Measurements from ENCODE around the gene UBAP2. TPM values are rescaled to one million over a fixed set of nuclear protein-coding genes. Genes with fewer than 3 reads are reported as not detected.
"Not testable (repeated sequence)": the region's sequence is repeated elsewhere in the genome, so short reads cannot be mapped to it uniquely, and the experiment has no call there.

Gene UBAP2
- total RNA-seq, 1 donor from 2014 or later = 24.6 TPM

DNA sequence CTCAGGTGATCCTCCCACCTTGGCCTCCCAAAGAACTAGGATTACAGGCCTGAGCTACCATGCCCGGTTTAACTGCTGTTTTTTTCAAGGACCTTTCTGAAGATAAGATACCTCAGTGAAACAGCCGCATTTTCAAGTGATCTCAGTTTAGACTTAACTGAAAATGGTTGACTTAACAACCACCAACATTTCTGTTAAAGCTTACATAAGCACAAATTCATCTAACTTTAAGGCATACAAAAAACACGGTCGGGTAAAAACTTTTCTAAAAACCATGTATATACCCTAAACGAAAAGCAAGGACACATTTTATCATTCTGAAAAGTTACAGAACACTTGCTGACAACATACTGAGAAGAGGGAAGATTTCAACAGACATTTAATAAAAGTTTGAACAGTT lies 22.9 kb downstream of the UBAP2 start:
- no peak for TF ChIP-seq POLR2AphosphoS5 (IDR thresholded peaks at IDR 0.05; ENCODE audit: insufficient read depth in 1 of 2, low read depth in 1 of 2)
- TF ChIP-seq, protein P1, sequence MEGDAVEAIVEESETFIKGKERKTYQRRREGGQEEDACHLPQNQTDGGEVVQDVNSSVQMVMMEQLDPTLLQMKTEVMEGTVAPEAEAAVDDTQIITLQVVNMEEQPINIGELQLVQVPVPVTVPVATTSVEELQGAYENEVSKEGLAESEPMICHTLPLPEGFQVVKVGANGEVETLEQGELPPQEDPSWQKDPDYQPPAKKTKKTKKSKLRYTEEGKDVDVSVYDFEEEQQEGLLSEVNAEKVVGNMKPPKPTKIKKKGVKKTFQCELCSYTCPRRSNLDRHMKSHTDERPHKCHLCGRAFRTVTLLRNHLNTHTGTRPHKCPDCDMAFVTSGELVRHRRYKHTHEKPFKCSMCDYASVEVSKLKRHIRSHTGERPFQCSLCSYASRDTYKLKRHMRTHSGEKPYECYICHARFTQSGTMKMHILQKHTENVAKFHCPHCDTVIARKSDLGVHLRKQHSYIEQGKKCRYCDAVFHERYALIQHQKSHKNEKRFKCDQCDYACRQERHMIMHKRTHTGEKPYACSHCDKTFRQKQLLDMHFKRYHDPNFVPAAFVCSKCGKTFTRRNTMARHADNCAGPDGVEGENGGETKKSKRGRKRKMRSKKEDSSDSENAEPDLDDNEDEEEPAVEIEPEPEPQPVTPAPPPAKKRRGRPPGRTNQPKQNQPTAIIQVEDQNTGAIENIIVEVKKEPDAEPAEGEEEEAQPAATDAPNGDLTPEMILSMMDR (IDR thresholded peaks at IDR 0.05) = no peak
- TF ChIP-seq POLR2A (IDR thresholded peaks at IDR 0.05) = no peak
- H3K27me3 ChIP-seq = no peaks in the 10 kb centered on the region
- no peak overlapping the region for H3K27ac ChIP-seq
- no peak for DNase-seq (ENCODE audit: extremely low spot score in 2 of 2)
- H3K4me1 ChIP-seq = no peaks in the 10 kb centered on the region
- H3K9me3 ChIP-seq = no peaks in the 10 kb centered on the region
- no peak overlapping the region for H3K4me3 ChIP-seq
- intact Hi-C loops (cut with DNase I) = no loop called here
- H3K36me3 ChIP-seq = no peaks in the 10 kb centered on the region

GRCh38 chr9:34025062-34025461 lies 23.6 kb downstream of the UBAP2 start:
- no peaks in the 10 kb centered on the region for H3K4me1 ChIP-seq
- no peak for TF ChIP-seq POLR2AphosphoS5 (IDR thresholded peaks at IDR 0.05; ENCODE audit: insufficient read depth in 1 of 2, low read depth in 1 of 2)
- TF ChIP-seq, protein P1 (IDR thresholded peaks at IDR 0.05) = no peak
- no peak for TF ChIP-seq POLR2A (IDR thresholded peaks at IDR 0.05)
- intact Hi-C loops (cut with DNase I) = no loop called here
- no peaks in the 10 kb centered on the region for H3K9me3 ChIP-seq
- no peak overlapping the region for H3K4me3 ChIP-seq
- no peak overlapping the region for H3K27ac ChIP-seq
- DNase-seq (ENCODE audit: extremely low spot score in 2 of 2) = no peak
- no peaks in the 10 kb centered on the region for H3K36me3 ChIP-seq
- no peaks in the 10 kb centered on the region for H3K27me3 ChIP-seq

DNA sequence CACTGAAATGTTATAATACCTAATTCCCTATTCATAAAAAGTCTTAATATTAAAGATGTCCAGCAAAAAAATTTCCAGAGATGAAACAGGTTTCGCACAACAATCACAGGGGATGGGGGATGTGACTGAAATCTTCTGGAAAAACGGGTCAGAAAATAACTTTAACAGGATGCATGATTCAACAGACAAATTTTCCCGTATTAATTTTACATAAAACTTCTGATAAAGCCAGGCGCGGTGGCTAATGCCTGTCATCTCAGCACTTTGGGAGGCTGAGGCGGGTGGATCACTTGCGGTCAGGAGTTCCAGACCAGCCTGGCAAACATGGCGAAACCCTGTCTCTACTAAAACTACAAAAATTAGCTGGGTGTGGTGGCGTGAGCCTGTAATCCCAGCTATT lies 24.2 kb downstream of the UBAP2 start:
- H3K4me1 ChIP-seq; H3K36me3 ChIP-seq; H3K27ac ChIP-seq; intact Hi-C loops (cut with DNase I); H3K9me3 ChIP-seq; DNase-seq (ENCODE audit: extremely low spot score in 2 of 2); H3K27me3 ChIP-seq; H3K4me3 ChIP-seq: not testable (repeated sequence)

DNA sequence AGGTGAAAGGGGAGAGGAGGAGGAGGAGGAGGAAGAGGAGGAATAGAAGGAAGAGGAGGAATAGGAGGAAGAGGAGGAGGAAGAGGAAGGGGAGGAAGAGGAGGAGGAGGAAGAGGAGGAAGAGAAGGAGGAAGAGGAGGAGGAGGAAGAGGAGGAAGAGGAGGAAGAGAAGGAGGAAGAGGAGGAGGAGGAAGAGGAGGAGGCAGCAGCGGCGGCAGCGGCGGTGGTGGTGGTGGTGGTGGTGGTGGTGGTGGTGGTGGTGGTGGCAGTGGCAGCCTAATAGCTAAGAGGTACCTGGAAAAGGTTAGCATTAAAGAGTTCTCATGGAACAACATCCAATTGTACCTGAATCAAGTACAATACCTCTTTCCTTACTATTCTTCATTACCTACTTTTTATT lies 32.5 kb downstream of the UBAP2 start:
- no peaks in the 10 kb centered on the region for H3K4me1 ChIP-seq
- no peak overlapping the region for H3K27ac ChIP-seq
- H3K4me3 ChIP-seq = no peak overlapping the region
- H3K27me3 ChIP-seq = no peaks in the 10 kb centered on the region
- intact Hi-C loops (cut with DNase I) = no loop called here
- DNase-seq (ENCODE audit: extremely low spot score in 2 of 2) = no peak
- H3K9me3 ChIP-seq = no peaks in the 10 kb centered on the region
- TF ChIP-seq POLR2AphosphoS5 (IDR thresholded peaks at IDR 0.05; ENCODE audit: insufficient read depth in 1 of 2, low read depth in 1 of 2) (no peak), POLR2A (IDR thresholded peaks at IDR 0.05) (no peak)
- TF ChIP-seq, protein P1 (IDR thresholded peaks at IDR 0.05) = no peak
- peaks cover 0 to 6% of the 10 kb centered on the region in 2 donors for H3K36me3 ChIP-seq

DNA sequence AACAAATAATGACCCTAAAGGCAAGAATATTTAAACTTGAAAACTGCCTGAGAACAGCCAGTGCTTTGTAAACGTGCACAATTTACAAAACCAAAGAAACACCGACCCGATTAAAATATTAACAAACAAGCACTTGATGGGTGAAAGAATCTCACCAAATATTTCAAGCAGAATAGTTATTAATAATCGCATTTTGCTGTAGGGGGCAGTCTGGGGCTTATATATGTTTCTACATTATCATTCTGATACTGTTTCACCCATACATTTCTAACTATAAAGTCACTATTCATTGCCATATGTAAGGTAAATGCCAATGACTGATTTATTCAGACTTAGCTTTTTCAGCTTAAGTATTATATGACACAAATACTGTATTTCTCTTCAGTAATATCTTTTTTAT lies 37.7 kb downstream of the UBAP2 start:
- Histone ChIP-seq H3K4me1 (no peaks in the 10 kb centered on the region), H3K27me3 (no peaks in the 10 kb centered on the region), H3K9me3 (no peaks in the 10 kb centered on the region), H3K4me3 (no peak overlapping the region), H3K36me3 (peaks cover 0 to 6% of the 10 kb centered on the region in 2 donors), H3K27ac (no peak overlapping the region)
- DNase-seq (ENCODE audit: extremely low spot score in 2 of 2) = no peak
- intact Hi-C loops (cut with DNase I) = no loop called here
- TF ChIP-seq POLR2A (IDR thresholded peaks at IDR 0.05) (no peak), POLR2AphosphoS5 (IDR thresholded peaks at IDR 0.05; ENCODE audit: insufficient read depth in 1 of 2, low read depth in 1 of 2) (no peak)
- TF ChIP-seq, protein P1 (IDR thresholded peaks at IDR 0.05) = no peak

GRCh38 chr9:34001951-34002350 lies 46.7 kb downstream of the UBAP2 start:
- H3K4me3 ChIP-seq = no peak overlapping the region
- H3K27me3 ChIP-seq = no peaks in the 10 kb centered on the region
- H3K27ac ChIP-seq = no peak overlapping the region
- TF ChIP-seq, protein P1 (IDR thresholded peaks at IDR 0.05) = no peak
- no peak for TF ChIP-seq POLR2AphosphoS5 (IDR thresholded peaks at IDR 0.05; ENCODE audit: insufficient read depth in 1 of 2, low read depth in 1 of 2)
- TF ChIP-seq POLR2A (IDR thresholded peaks at IDR 0.05) = no peak
- DNase-seq (ENCODE audit: extremely low spot score in 2 of 2) = no peak
- H3K36me3 ChIP-seq = peaks cover 0 to 10% of the 10 kb centered on the region in 2 donors
- intact Hi-C loops (cut with DNase I) = no loop called here
- no peaks in the 10 kb centered on the region for H3K4me1 ChIP-seq
- H3K9me3 ChIP-seq = no peaks in the 10 kb centered on the region
